ENCODE data around the gene DNPEP. TPM values are rescaled to one million over a fixed set of nuclear protein-coding genes. Genes with fewer than 3 reads are reported as not detected.

DNPEP gene
- total and polyA plus RNA-seq, 2 of the 4 experiments (the other 2 are of a cell fraction) = 74.2 to 89.4 TPM

DNA sequence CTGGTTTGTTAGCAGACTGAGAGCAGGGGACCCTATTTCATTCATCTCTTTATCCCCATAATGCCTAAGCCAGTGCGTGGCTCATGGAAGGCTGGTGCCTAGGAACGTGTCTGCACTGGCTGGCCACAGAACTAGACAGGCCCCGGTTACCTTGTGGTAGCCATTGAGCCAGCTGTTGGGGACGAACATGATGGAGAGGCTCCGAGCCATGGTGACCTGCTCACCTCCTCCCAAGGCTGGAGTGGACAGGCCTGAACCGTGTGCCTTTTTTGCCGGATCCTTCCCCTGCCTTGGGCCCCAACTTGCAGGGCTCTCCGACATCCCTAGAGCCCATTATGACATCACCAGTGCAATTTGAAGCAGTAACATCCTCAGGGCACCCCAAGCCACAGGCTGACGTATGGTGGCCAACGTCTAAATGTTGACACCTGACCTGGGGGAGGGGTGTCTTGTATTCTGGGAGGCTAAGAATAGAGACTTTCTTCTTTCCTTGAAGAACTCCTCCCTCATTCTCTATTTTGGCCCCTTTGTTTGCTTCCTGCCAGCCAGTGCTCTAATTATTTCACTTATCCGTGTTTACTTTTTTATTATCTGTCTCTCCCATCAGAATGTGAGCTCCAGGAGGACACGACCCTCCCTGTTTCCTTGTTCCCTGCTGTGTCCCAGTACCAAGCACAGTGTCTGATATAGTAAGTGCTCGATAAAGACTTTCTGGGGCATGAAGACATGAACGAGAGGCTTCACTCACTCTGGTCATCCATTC, 12.2 kb upstream of the DNPEP start:
- ChIA-PET POLR2A (ENCODE audit: unreplicated experiment) (no interaction called here), CTCF (no interaction called here)
- no peak overlapping the region for H3K4me2 ChIP-seq (ENCODE audit: low read depth, low read length)
- no peak overlapping the region for H3K27ac ChIP-seq (ENCODE audit: insufficient read depth, low read length)
- in situ Hi-C loops (cut with MboI; ENCODE audit: low sequenced_read_pairs) (loop anchor here (5.0 kb wide), 1 partner anchor 132 kb away; no protein-coding TSS in a partner anchor), intact Hi-C loops (cut with micrococcal nuclease) (no loop called here), dilution Hi-C loops (cut with HindIII; ENCODE audit: low sequenced_read_pairs, unreplicated experiment) (no loop called here)
- no peaks in the 10 kb centered on the region for H4K20me1 ChIP-seq (ENCODE audit: insufficient read depth, low read length)
- H3K79me1 ChIP-seq (ENCODE audit: low read depth in 1 of 2, low read length in 2 of 2) = no peaks in the 10 kb centered on the region
- no peak overlapping the region for H3K56ac ChIP-seq (ENCODE audit: extremely low read depth, insufficient read depth, low read length)
- no peak overlapping the region; the same call in 1 of the 2 replicates for H2AK5ac ChIP-seq (ENCODE audit: low read depth, low read length)
- no peak overlapping the region for H4K8ac ChIP-seq (ENCODE audit: low read depth in 2 of 2, low read length in 2 of 2)
- DNase-seq (no peak), ATAC-seq (ENCODE audit: low read depth) (no peak)
- H4K5ac ChIP-seq (ENCODE audit: low read depth, low read length) = no peak overlapping the region
- H3K4me1 ChIP-seq (ENCODE audit: control insufficient read depth, insufficient read depth, low read length) = peaks cover 11% of the 10 kb centered on the region
- H2BK120ac ChIP-seq (ENCODE audit: low read depth, low read length) = no peak overlapping the region
- no peak overlapping the region for H3K4me3 ChIP-seq (ENCODE audit: insufficient read depth, low read depth, low read length)
- no peak overlapping the region for H2BK5ac ChIP-seq (ENCODE audit: low read depth, low read length, poor library complexity, severe bottlenecking)
- H2AFZ ChIP-seq (replicated peaks; ENCODE audit: low read length, poor library complexity) = no peak overlapping the region
- WGBS, 2 experiments (ENCODE audit: extremely low coverage in 2 of 2, insufficient read length in 1 of 2) = 76% methylated on average over 6 of the region's 14 CpGs; no CpG with 5 or more reads in 1 of the 2 experiments
- H3K18ac ChIP-seq (ENCODE audit: low read depth, low read length) = no peak overlapping the region; the same call in 1 of the 2 replicates
- H2AK9ac ChIP-seq (replicated peaks; ENCODE audit: low read depth, low read length, poor library complexity) = no peak overlapping the region
- no TSS peak for BruUV-seq (replicated peaks)
- no peak overlapping the region for H3K9ac ChIP-seq (ENCODE audit: low read depth, low read length)
- no peak overlapping the region for H3K23ac ChIP-seq (ENCODE audit: low read depth, low read length)
- peaks cover 4% of the 10 kb centered on the region; the same call in 1 of the 2 replicates for H3K9me1 ChIP-seq (ENCODE audit: insufficient read depth, low read length)
- TF ChIP-seq FOS (IDR thresholded peaks at IDR 0.05; ENCODE audit: low read depth, low read length) (no peak), MAFK (IDR thresholded peaks at IDR 0.05; ENCODE audit: low read depth, low read length) (no peak), BHLHE40 (IDR thresholded peaks at IDR 0.05; ENCODE audit: low read depth, low read length) (no peak), MAZ (IDR thresholded peaks at IDR 0.05; ENCODE audit: borderline replicate concordance, low read depth, low read length) (no peak), SMC3 (IDR thresholded peaks at IDR 0.05; ENCODE audit: low read depth, low read length) (no peak)
- TF ChIP-seq, protein P1, sequence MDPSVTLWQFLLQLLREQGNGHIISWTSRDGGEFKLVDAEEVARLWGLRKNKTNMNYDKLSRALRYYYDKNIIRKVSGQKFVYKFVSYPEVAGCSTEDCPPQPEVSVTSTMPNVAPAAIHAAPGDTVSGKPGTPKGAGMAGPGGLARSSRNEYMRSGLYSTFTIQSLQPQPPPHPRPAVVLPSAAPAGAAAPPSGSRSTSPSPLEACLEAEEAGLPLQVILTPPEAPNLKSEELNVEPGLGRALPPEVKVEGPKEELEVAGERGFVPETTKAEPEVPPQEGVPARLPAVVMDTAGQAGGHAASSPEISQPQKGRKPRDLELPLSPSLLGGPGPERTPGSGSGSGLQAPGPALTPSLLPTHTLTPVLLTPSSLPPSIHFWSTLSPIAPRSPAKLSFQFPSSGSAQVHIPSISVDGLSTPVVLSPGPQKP (IDR thresholded peaks at IDR 0.05; ENCODE audit: borderline replicate concordance, low read depth, low read length) = no peak
- no peak overlapping the region for H2BK15ac ChIP-seq (ENCODE audit: low read depth, low read length)
- H3K36me3 ChIP-seq (ENCODE audit: control insufficient read depth, insufficient read depth, low read length) = no peaks in the 10 kb centered on the region
- H3K4ac ChIP-seq (ENCODE audit: low read depth, low read length) = no peak overlapping the region
- H2BK20ac ChIP-seq (ENCODE audit: low read depth, low read length) = no peak overlapping the region
- no peaks in the 10 kb centered on the region for H3K9me3 ChIP-seq (ENCODE audit: control insufficient read depth, insufficient read depth, low read length)
- no peak overlapping the region; the same call in 1 of the 2 replicates for H3K14ac ChIP-seq (replicated peaks; ENCODE audit: low read depth, low read length)
- H3K27me3 ChIP-seq (ENCODE audit: control insufficient read depth, insufficient read depth, low read length) = peaks cover 3% of the 10 kb centered on the region; the same call in 1 of the 2 replicates
- H4K91ac ChIP-seq (ENCODE audit: insufficient read depth, low read depth, low read length) = no peak overlapping the region

Measured in IMR-90 (cell line).